Endothelial cell of umbilical vein (primary cell): ENCODE results near the gene B4GALNT4. TPM values are rescaled to one million over a fixed set of nuclear protein-coding genes. Genes with fewer than 3 reads are reported as not detected.

Source experiments
- BruUV-seq: library from RNA; stranded (reverse); fragments of 400-500 nt; replicated peaks from 2 replicates; lab custom pipeline; 2021; lab: Mats Ljungman, UMichigan
- CTCF ChIA-PET: fragments of 300-600, 350-600 bp; sonication (Branson Sonifier 250); formaldehyde crosslinking; loops from one replicate; lab custom pipeline; 2021; ENCODE audit warnings: antibody characterized with exemption, inconsistent platforms; lab: Charles Lee
- POLR2A ChIA-PET: fragments of 300-600, 350-600 bp; sonication (Branson Sonifier 250); formaldehyde crosslinking; loops from one replicate; lab custom pipeline; 2021; ENCODE audit warnings: antibody characterized with exemption, inconsistent platforms; lab: Charles Lee
- DNase-seq: peaks from one replicate; pipeline ENCODE4 v3.0.0-alpha.2; 2011; ENCODE audit warnings: low read depth, low spot score
- FAIRE-seq: peaks from 2 replicates; lab custom pipeline; 2011; peaks lifted over from hg19 to GRCh38; lab: Jason Lieb, UNC
- H2AFZ ChIP-seq: 2 replicates; pipeline ENCODE4 v1.6.0; 2012; ENCODE audit warnings: low read depth, low read length, control low read depth, inconsistent platforms
- H3K27ac ChIP-seq: 2 replicates; pipeline ENCODE4 v1.5.1; 2011; ENCODE audit warnings: low read depth, mild to moderate bottlenecking, control low read depth, low read length, moderate library complexity; ENCODE audit not compliant: insufficient read depth
- H3K27me3 ChIP-seq, 2 experiments: 2 replicates each; pipeline versions ENCODE4 v1.6.0 to v1.6.1; 2011; ENCODE audit warnings: low read length in 2 of 2, mixed read lengths in 1 of 2; ENCODE audit not compliant: control insufficient read depth in 2 of 2, insufficient read depth in 2 of 2
- H3K36me3 ChIP-seq, 2 experiments: 2 replicates in 1 of 2; 3 replicates in 1 of 2; pipeline ENCODE4 v1.5.1; 2011; ENCODE audit warnings: low read length in 2 of 2, mild to moderate bottlenecking in 1 of 2, moderate library complexity in 1 of 2; ENCODE audit not compliant: control insufficient read depth in 2 of 2, insufficient read depth in 2 of 2; ENCODE audit errors: extremely low read depth in 1 of 2
- H3K4me1 ChIP-seq: 3 replicates; pipeline ENCODE4 v1.5.1; 2011; ENCODE audit warnings: mild to moderate bottlenecking, low read length; ENCODE audit not compliant: control insufficient read depth, insufficient read depth; ENCODE audit errors: extremely low read depth
- H3K4me2 ChIP-seq: 2 replicates; pipeline ENCODE4 v1.6.1; 2011; ENCODE audit warnings: low read length, control low read depth, mixed read lengths; ENCODE audit not compliant: insufficient read depth
- H3K4me3 ChIP-seq, 3 experiments: fragments of 200-600 bp in 1 of 3; sonication (generic), shearing (Covaris generic) in 1 of 3; replicated peaks in 1 of 3; 2 replicates each; pipeline ENCODE4 v1.5.1; 2011 to 2016; ENCODE audit warnings: control low read depth in 3 of 3, low read length in 3 of 3, mild to moderate bottlenecking in 2 of 3, inconsistent platforms in 1 of 3, low read depth in 1 of 3, moderate library complexity in 1 of 3; ENCODE audit not compliant: insufficient read depth in 1 of 3
- H3K79me2 ChIP-seq: 2 replicates; pipeline ENCODE4 v1.6.0; 2012; ENCODE audit warnings: low read length, inconsistent platforms; ENCODE audit not compliant: control insufficient read depth, insufficient read depth
- H3K9ac ChIP-seq: replicated peaks from 2 replicates; pipeline ENCODE3; 2011; ENCODE audit warnings: low read length, control low read depth; ENCODE audit not compliant: insufficient read depth; ENCODE audit errors: extremely low read depth
- H3K9me1 ChIP-seq: replicated peaks from 3 replicates; pipeline ENCODE4 v1.6.0; 2011; ENCODE audit warnings: mild to moderate bottlenecking, low read length; ENCODE audit not compliant: control insufficient read depth, insufficient read depth; ENCODE audit errors: extremely low read depth
- H3K9me3 ChIP-seq: replicated peaks from 2 replicates; pipeline ENCODE4 v1.5.1; 2012; ENCODE audit warnings: low read length, inconsistent platforms; ENCODE audit not compliant: control insufficient read depth, insufficient read depth
- H4K20me1 ChIP-seq: replicated peaks from 2 replicates; pipeline ENCODE3; 2011; ENCODE audit warnings: mild to moderate bottlenecking, low read length; ENCODE audit not compliant: control insufficient read depth, insufficient read depth; ENCODE audit errors: extremely low read depth
- EZH2 ChIP-seq: IDR thresholded peaks from 2 replicates; pipeline ENCODE4 v1.6.1; 2012; ENCODE audit warnings: borderline replicate concordance, low read depth, mild to moderate bottlenecking, moderate library complexity, low read length, inconsistent platforms; ENCODE audit not compliant: severe bottlenecking
- FOS ChIP-seq: IDR thresholded peaks from 2 replicates; pipeline ENCODE4 v1.6.1; 2011; ENCODE audit warnings: mild to moderate bottlenecking, low read length, moderate library complexity, borderline replicate concordance; ENCODE audit not compliant: insufficient read depth
- GATA2 ChIP-seq: IDR thresholded peaks from 2 replicates; pipeline ENCODE4 v1.7.0; 2011; ENCODE audit warnings: low read depth, mild to moderate bottlenecking, moderate library complexity, mixed read lengths, low read length; ENCODE audit not compliant: insufficient read length, insufficient read depth
- JUN ChIP-seq: IDR thresholded peaks from 2 replicates; pipeline ENCODE4 v1.6.1; 2011; ENCODE audit warnings: borderline replicate concordance, low read depth; ENCODE audit not compliant: insufficient read length, insufficient read depth
- MYC ChIP-seq: IDR thresholded peaks from one replicate; pipeline ENCODE4 v1.6.1; 2011; ENCODE audit warnings: mild to moderate bottlenecking, low read depth, low read length
- POLR2A ChIP-seq: IDR thresholded peaks from 2 replicates; pipeline ENCODE4 v1.6.1; 2012; ENCODE audit warnings: low read depth, mild to moderate bottlenecking, control low read depth, low read length
- POLR2AphosphoS5 ChIP-seq: IDR thresholded peaks from 2 replicates; pipeline ENCODE4 v1.6.1; 2012; ENCODE audit warnings: low read depth, mild to moderate bottlenecking, control low read depth, low read length, moderate library complexity; ENCODE audit not compliant: insufficient read depth
- dilution Hi-C: fragments of 300-500 bp; cut with MboI; formaldehyde crosslinking; loops from one replicate; pipeline ENCODE4 v1.15.0; 2019; ENCODE audit warnings: low sequenced_read_pairs; ENCODE audit not compliant: extremely low pct_ligation_motif_present
- intact Hi-C: fragments of 100-400 bp; cut with micrococcal nuclease; formaldehyde crosslinking; loops from one replicate; pipeline ENCODE4 v1.10.0; 2022
- polyA plus RNA-seq, 4 experiments: library from polyadenylated mRNA; depleted of rRNA in 3 of 4; stranded (reverse) in 3 of 4; unstranded in 1 of 4; fragments of >200 nt; gene quantifications; 2 replicates each; pipeline versions ENCODE4 v1.2.1 to v1.2.3, GENCODE V29; 2011 to 2012; ENCODE audit warnings: missing spikeins in 1 of 4
- total RNA-seq: library from RNA; stranded (reverse); gene quantifications from 2 replicates; pipeline ENCODE4 v1.2.3, GENCODE V29; 2021
- TF ChIP-seq, protein P1 (sequence below), 2 donors: IDR thresholded peaks; 1 replicate in 1 of 2; 2 replicates in 1 of 2; pipeline ENCODE4 v1.5.1; 2011; ENCODE audit warnings: low read length in 2 of 2, mild to moderate bottlenecking in 2 of 2, moderate library complexity in 2 of 2, control low read depth in 1 of 2, inconsistent platforms in 1 of 2, low read depth in 1 of 2; ENCODE audit not compliant: insufficient read depth in 1 of 2; ENCODE audit errors: extremely low read depth in 1 of 2
- TF ChIP-seq, protein P2 (sequence below): IDR thresholded peaks from 2 replicates; pipeline ENCODE4 v1.6.1; 2011; ENCODE audit not compliant: insufficient read depth, insufficient read length

Gene B4GALNT4
- total and polyA plus RNA-seq, 2 donors (not counting 3 experiments of a cell fraction or from before 2014, with no cell fraction given): 9.2 to 9.6 TPM

DNA sequence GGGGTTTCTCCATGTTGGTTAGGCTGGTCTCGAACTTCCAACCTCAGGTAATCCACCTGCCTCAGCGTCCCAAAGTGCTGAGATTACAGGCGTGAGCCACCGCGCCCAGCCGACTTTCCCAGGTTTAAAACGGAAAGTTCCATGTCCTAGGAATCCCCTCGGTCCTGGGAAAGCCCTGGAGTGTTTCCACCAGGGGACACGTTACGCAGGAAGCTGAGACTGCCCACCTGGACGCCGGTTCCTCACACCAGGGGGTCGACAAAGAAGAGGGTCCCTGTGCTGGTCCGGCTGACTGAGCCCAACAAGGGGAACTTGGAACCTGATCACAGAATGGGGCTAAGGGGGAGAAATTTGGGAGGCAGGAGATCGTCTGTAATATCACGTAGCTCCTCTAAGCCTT, 3.5 kb upstream of the B4GALNT4 start:
- Histone ChIP-seq H3K27ac (no peak overlapping the region), H3K9me3 (no peaks in the 10 kb centered on the region), H4K20me1 (no peaks in the 10 kb centered on the region), H3K4me3 (no peak overlapping the region), H3K79me2 (no peaks in the 10 kb centered on the region), H3K9me1 (no peaks in the 10 kb centered on the region), H2AFZ (no peak overlapping the region), H3K4me2 (no peak overlapping the region), H3K27me3 (peaks cover 17 to 20% of the 10 kb centered on the region in 2 experiments), H3K36me3 (no peaks in the 10 kb centered on the region), H3K4me1 (no peaks in the 10 kb centered on the region), H3K9ac (no peak overlapping the region)
- FAIRE-seq (no peak), DNase-seq (no peak)
- dilution Hi-C loops: no loop called here
- TF ChIP-seq FOS (no peak), JUN (no peak), POLR2A (no peak), EZH2 (no peak), GATA2 (no peak), MYC (no peak), POLR2AphosphoS5 (no peak)
- TF ChIP-seq, protein P1, sequence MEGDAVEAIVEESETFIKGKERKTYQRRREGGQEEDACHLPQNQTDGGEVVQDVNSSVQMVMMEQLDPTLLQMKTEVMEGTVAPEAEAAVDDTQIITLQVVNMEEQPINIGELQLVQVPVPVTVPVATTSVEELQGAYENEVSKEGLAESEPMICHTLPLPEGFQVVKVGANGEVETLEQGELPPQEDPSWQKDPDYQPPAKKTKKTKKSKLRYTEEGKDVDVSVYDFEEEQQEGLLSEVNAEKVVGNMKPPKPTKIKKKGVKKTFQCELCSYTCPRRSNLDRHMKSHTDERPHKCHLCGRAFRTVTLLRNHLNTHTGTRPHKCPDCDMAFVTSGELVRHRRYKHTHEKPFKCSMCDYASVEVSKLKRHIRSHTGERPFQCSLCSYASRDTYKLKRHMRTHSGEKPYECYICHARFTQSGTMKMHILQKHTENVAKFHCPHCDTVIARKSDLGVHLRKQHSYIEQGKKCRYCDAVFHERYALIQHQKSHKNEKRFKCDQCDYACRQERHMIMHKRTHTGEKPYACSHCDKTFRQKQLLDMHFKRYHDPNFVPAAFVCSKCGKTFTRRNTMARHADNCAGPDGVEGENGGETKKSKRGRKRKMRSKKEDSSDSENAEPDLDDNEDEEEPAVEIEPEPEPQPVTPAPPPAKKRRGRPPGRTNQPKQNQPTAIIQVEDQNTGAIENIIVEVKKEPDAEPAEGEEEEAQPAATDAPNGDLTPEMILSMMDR (IDR thresholded peaks at IDR 0.05; ENCODE audit: extremely low read depth in 1 of 2, insufficient read depth in 1 of 2, low read depth in 1 of 2, low read length in 2 of 2): no peak
- TF ChIP-seq, protein P2, sequence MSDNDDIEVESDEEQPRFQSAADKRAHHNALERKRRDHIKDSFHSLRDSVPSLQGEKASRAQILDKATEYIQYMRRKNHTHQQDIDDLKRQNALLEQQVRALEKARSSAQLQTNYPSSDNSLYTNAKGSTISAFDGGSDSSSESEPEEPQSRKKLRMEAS: no peak
- intact Hi-C loops: no loop called here
- no TSS peak for BruUV-seq
- CTCF ChIA-PET: interaction anchor here (0.8 to 8.9 kb wide), 5 partner anchors 31 to 115 kb away, joined by 3 to 79 read pairs (median 4); partner anchors contain the start of gene IFITM2
- POLR2A ChIA-PET: no interaction called here
